HG02678 (cell line): ENCODE results near the gene FAM83C.

ENCODE experiments used
- ATAC-seq: cut with Tn5 transposase; IDR thresholded peaks from one replicate; pipeline ENCODE4 v1.9.1; 2021; ENCODE audit warnings: mild to moderate bottlenecking, moderate library complexity; ENCODE audit not compliant: unreplicated experiment

FAM83C gene

DNA sequence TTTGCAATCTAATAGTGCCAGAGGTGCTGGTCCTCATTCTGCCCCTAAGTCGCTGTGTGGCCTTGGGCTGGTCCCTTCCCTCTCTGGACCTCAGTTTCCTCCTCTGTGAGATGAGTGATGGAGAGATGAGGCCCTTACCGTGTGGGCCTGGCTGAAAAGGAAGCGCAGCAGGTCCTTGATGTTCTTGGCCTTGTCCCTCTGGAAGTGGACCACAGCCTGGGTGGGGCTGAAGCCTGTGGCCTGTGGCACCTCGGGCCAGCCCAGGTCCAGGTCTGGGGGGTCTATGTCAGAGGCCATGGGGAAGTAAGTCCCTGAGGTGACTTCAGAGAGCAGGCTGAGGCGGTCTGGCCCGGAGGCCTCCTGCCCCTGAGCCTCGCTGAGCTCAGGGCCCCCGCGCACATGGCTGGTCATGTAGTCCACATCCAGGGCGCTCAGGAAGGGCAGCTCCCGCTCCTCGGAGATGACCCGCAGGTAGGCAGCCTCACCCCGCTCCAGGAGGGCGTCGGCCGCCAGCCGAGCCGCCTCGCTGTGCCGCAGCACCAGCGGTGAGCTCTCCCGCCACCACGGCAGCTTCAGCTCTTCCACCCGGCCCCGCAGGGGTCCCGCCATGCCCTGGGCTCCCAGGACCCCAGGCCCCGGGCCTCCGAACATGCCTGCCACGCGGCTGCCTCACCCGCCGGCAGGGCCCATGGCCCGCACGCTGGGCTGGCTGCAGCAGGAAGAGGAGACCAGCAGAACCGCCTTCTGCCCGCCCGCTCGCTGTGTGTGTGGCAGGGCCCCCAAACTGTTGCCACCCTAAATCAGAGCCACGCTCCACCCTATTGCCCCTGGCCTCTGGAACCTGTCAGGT is at the start of gene FAM83C:
Gene FAM83C, minus strand, starts transcription at position 772 of the 850 bp plus-strand sequence. Its CDS starts 121 bp downstream, at position 651.
- no peak for ATAC-seq

DNA sequence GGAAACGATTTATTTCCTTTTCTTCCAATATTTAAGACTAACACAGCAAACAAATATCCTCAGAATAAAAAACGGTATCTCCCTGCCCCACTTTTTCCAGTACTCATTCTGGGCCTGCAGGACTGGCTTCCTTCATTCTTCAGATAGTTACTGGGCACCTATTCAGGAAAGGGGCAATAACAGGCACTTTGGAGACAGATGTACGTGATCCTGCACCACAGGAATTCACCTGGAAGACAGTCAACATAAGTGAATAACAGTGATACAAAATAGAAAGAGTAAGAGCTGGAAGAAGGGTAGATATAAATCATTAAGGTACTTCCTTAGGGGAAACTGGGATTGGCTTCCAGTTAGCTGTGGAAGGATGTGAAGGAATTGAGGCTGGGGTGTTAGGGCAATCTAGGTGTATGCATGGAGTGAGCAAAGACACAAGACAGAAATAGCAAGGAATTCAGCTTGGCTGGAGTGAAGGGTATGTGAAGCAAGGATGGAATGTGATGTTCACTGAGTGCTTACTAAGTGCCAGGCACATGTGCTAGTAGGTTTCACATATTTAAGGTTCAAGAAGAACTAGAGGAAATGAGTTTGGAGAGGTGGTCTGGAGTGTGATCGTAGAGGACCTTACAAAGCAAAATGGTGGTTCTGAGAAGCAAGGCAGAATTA is 49.3 kb upstream of the FAM83C start:
- no peak for ATAC-seq

DNA sequence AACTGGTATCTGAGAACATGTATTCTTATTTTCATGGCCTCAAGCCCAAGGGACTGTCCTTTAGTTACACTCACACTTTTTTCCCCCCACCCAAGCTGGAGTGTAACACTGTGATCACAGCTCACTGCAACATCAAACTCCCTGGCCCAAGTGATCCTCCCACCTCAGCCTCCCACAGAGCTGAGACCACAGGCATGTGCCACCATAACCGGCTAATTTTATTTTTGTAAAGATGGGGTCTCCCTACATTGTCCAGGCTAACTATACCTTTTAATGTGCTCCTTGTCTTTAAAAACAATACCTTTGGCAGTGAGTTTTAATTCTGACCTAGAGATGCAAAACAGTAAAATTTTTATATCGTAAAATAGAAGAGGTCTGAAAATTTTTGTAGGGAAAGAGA is 48.2 kb upstream of the FAM83C start:
- no peak for ATAC-seq

DNA sequence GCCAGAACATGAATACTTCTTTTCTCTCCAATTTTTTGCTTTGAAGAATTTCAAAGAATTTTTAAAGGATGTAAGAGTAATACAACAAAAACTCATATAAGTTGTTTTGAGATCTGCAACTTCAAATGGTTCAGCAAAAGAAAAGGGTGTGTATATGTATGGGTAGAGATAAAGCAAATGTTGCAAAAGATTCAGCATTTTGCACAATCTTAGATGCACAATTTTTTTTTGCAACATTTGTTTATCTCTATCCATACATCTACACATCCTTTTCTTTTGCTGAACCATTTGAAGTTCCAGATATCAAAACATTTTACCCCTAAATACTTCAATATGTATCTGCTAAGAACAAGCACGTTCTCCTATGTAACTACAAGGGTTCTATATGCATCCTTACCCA is 47.4 kb upstream of the FAM83C start:
- no peak for ATAC-seq

DNA sequence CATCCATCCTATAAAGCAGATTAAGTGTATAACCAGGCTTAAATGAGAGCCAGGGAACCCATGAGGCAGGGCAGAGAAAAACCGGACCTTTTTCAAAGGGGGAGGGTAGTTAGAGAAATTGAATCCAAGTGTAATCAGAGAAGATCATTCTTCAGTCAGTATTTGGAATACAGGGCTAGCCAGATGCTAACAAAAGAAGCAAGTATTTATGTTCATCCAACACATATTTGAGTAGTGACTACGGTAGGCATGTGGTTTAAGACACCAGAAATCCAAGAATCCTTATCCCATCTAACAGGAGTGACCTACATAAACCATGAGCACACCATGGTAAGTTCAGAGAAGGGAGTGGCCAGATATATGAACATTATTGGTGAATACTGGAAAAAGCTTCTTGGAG is 46.8 kb upstream of the FAM83C start:
- ATAC-seq = no peak

DNA sequence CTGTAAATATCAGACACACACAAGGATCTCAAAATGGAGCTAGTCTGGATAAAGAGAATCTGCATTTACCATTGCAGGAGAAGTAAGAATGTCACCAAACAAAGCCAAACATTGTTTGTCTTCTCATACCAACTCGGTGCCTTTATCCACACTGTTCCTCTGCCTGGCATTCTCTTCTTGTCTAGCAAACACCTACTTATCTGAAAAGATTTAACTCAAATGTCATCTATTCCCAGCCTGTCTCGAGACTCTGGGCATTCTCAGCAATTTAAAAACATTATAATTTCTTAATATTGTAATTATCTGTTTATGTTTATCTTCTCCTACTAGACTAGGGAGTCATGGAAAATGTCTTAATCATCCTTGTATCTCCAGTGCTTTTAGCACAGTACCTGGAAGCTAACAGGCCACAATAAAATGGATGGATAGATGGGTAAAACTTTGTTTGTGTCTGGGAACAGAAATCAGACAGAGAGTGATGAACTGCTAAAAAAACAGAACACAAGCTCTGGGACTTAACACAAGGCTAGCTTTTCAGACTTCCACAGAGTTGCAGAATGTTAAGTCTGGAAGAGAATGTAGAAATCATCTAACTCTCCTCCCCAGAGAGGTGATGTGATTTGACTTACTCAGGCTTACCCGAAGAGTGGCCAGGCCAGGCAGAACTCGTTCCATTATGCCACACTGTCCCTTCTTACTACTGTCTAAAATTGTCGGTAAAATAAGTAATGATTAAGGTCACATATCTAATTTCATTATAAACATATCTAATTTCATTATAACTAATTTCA is 42.3 kb upstream of the FAM83C start:
- ATAC-seq = no peak

DNA sequence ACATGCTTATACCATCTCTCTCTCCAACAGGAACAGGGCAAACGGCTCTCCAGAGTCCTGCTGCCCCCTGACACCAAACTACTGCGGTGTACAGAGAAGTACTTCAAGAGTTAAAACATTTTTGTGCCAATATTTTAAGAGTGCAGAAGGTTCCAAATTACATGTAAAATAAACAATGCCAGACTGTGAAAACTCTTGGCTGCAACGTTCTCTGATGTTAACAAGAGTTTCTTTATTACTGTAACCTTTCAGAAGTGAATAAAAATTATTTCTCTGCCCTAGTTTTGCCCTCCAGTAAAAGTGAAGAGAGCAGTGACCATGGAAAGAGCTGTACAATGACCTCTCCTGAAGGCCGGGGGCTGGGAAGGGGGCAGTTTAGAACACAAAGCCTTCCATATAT is 41.4 kb upstream of the FAM83C start:
- no peak for ATAC-seq

DNA sequence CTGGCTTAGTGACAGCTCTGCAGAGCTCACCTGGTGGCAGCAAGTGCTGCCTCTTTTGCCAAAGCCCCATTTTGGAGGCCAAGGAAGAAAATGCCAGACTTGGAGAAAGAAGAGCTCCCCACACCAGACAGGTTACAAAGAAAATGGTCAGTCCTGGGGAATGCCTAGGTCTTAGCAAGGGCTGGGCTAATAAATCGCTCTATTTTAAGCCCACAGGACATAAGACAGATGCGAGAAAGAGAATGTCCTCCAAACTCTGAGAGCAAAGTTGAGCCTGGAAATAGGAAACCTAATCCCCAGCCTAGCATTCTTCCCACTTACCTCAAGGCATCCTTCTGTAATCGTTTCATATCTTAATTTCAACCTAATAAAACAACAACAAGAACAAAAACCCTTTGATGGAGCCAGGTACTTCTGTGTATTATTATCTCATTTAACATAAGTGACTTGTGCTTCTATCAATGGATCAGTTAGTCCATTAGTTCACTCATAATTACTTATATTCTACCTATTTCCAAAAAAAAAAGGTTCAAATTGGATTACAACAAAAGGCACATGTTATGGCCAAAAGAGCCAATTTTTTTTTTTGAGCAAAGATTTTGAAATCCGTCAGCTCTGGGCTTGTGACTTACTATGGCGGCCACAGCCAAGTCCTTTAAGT is 40.4 kb upstream of the FAM83C start:
- no peak for ATAC-seq

DNA sequence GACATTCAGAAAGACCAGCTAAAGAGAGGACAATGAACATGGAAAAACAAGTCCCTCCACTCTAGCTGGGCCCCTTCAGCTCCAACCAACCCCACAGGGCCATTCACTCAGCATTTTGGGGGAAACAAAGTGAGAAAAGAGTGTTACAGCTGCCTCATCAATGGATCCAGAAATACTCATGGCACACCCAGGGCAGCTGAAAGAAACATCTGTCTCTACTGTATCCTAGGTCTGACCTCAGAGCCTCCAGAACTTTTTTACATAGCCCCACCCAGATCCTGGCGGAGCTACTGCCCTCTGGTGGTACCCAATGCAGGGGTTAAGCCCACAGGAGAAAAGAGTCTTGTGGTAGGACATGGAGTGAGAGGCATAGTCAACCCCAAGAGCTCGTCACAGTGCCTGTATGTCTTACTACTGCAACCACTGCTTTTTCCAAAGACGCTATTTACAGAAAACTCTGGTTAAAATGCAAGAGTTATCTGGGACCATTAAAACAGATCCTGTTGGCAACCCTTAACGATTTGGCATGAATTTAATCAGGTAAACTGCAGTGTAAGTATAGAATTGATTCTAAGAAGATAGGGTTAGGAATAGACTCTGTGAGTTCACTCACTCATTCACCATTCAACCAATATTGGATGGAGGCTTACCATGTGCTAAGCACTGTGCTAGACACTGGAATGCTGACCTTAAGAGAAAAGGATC is 37.4 kb upstream of the FAM83C start:
- ATAC-seq = no peak

DNA sequence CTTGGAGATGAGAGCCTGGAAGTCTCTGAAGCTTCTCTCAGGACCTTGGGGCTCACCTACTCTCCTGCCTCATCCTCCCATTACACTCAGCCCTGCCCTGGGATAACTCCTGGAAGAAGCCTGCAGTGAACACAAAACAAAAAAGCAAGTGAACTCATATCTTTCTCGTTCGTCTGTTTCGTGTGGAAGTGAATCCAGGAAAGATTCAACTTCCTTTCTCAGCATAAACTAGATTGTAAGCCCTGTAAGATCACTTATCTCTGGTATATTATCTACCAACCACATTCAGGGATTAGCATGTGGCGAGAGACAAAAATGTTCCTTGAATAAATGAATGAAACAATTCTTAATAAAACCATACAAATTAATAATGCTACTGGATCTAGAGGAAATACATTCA is 36.5 kb upstream of the FAM83C start:
- no peak for ATAC-seq

DNA sequence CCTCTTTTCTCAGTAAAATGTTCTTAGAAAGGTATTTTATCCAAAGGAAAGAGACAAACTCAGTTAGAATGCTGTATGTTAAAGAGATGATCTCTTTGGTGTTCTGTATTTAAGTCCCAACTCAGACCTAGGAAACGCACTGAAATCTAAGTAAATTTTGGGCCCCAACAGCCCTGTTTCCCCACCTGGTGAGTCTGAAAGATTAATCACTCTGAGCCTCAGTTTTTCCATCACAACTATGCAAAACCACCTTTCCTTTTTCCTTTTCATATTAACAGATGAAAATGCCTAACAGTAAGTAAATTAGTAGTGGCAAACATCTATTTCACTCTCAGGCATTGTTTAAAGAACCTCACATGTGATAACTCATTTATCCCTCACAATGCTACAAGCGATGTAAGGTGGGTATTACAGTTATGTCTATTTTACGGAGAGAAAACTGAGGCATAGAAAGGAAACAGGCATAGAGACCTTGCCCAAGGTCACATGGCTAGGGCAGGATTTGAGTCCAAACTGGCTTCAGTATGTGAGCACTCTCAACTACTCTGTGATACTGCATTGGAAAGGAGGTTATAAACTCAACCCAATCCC is 36.0 kb upstream of the FAM83C start:
- no peak for ATAC-seq

DNA sequence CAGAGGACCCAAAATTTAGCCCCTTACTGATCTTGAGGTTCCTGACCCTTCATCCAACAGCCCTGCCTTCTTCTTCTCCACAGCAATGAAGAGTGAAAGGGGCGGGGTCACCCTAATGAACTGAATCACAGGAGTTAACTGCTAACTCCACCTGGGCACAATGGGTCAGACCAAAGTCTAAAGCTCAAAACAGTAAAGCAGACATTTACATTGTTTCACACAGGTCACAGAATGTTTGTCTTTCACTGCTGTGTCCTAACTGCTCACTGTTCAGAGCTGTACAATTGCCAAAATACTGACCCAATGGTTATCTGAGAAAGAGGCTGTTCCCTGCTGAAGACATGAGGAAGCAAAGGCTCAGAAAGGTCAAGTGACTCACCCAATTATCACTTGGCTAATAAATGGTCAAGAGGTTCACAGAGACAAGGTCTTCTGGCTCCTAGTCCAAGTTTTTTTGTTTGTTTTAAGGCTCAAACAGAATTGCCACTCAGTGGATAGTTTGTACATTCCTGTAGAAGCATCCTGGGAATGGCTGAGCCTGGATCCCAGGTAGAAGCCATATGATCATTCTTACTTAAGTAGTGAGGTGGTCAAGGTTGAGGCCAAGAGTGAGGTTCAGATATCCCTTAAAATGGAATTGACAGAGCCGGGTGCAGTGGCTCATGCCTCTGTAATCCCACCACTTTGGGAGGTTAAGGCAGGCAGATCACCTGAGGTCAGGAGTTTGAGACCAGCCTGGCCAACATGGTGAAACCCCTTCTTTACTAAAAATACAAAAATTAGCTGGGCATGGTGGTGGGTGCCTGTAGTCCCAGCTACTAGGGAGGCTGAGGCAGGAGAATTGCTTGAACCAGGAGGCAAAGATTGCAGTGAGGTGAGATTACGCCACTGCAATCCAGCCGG is 35.1 kb upstream of the FAM83C start:
- no peak for ATAC-seq

DNA sequence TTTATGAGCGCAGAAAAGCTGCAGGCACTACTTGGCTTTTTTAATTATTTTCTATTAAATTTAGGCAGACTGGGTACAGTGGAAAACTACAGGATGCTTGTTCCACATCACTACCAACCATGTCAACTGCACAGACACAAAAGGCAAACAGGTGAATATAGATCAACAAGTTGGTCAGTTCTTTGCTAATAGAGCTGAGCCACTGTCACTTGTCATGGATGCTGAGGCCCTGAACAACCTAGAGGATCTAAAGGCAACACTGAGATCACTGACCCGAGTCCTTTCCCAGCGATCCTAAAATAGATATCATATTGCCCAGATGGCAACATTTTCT is 34.5 kb upstream of the FAM83C start:
- no peak for ATAC-seq

DNA sequence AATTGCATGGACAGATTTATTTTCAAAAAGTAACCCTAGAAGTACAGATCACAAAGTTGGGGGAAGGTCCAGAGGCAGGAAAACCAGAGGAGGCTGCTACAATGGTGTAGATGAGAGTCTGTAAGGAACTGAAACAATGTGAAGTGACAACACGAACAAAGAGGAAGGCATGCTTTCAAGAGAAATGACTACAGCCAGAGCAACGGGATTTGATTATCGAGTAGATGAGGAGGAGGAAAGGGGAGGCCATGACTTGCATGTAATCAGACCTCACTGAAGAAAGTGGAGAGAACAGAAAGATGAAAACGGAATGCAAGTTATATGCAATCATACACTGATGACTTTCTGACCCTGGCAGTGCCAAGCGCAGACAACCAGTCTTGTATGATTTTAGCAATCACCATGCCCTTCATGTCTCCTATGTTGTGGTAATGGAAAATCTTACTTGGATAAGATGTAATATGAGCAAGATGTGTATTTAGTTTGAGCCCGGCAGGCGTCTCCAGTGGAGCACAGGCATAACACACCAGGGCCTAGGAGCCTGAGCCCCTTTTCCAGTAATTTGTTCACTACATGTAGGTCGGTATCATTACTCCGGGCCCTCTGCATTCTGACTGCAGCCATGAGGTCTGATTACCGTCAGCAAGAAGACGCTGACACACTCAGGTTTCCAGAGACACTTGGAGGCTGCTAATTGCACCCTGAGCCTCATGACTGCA is 34.0 kb upstream of the FAM83C start:
- ATAC-seq = no peak

DNA sequence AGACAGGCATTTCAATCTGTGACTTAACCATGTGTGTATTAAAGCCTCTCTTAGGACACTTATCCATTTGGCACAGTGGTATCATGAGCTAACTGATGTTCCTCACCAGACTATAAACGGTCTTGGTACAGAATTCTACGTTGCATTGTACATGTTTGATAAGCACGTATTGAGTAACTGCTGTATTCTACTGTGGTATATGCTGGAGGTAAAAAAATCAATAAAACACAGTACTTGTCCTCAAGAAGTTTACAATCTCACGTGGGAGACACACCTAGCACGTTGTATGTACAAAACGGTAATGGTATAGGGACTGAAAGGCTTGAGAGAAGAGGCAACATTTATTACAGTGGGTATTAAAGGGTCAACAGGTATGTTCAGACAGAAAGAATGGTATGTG is 33.2 kb upstream of the FAM83C start:
- ATAC-seq = no peak

DNA sequence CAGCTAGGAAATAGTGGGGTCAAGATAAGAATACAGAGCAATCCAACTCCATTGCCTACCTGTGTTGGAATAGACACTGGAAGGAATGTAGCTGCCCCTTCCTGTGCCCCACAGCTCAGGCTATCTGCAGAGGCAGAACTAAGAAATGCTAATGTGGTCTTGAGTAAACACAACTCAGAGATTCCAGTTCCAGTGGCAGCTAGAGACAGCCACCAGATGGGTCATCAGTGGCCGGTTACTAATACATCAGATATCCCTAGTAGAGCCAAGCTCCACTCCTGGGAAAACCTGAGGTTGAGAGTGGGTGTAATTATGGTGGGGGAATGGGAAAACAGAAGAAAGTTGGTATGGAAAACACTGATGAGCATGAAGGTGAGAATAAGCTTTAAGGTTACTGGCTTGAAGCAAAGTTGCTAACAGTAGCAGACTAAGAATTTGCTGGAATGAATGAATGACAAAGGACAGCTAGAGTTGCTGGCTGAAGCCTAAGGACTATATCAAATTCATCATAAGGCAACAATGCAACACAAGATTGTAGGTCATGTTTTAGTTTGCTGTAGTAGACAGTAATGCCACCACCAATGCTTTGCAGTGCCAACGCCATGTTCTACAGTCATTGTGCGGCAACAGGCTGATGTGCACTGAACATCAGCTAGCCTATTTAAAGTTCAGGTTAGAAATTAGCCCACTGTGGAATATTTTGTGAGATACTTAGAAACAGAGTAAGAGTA is 28.3 kb upstream of the FAM83C start:
- no peak for ATAC-seq

DNA sequence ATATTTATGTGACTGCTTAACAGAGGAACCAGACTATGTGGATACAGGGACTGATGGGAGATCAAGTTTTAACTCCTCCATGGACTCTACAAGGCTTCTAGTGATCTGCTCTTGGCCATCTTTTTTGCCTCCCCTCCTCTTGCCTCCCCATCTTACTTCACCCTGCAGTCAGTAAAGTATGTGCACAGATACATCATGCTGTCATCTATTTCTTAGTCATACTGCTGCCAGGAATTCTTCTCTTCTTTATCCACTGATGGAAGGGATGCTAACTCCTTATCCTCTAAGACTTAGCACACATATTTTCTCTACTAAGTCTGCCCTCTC is 27.6 kb upstream of the FAM83C start:
- ATAC-seq = no peak

DNA sequence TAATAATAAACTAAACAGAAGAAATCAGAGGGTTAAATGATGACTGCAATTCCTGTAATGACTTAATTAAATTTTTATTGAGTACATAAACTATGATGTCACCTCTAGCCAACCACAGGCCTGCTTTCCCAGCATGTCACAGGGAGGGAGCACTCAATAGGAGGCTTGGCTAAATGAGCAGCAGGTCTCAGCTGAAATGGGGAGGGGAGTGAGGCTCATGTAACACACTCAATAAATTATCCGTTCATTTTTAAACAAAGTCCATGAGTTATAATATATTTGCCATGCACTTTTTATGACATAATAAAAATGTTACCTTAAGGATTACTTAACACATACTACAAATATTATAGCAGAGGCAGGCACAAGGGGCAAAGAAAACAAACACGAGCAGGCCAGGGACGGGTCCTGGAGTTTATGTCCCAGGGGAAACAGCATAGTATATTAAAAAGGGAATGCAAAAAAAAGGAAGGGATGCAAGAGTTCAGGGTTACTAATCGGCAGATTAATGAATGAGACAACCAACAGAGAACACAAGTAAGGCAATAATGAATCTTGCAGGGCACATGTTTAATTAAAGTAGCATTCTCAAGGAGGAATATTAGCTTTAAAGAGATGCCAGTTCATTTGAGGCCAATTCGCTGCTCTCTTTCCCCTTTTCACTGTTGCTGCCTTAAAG is 27.1 kb upstream of the FAM83C start:
- ATAC-seq = no peak
